OCI-LY1 (cell line): ENCODE data around the gene PACRG.

Source experiments
- H2AFZ ChIP-seq: fragments of 200-600 bp; sonication (generic), shearing (Covaris generic); 2 replicates; pipeline ENCODE4 v1.6.0; 2014; ENCODE audit warnings: antibody characterized with exemption, mild to moderate bottlenecking, low read length
- H3F3A ChIP-seq: fragments of 200-600 bp; sonication (generic), shearing (Covaris generic); 2 replicates; pipeline ENCODE4 v1.6.0; 2014; ENCODE audit warnings: mild to moderate bottlenecking, antibody characterized with exemption, low read length, moderate library complexity; ENCODE audit not compliant: insufficient read depth
- H3K27ac ChIP-seq: fragments of 200-600 bp; sonication (generic); 2 replicates; pipeline ENCODE4 v1.5.1; 2014; ENCODE audit warnings: low read length, mixed run types, mild to moderate bottlenecking, low read depth; ENCODE audit not compliant: poor library complexity, severe bottlenecking
- H3K27me3 ChIP-seq: fragments of 200-600 bp; sonication (generic); 2 replicates; pipeline ENCODE4 v1.6.0; 2014; ENCODE audit warnings: antibody characterized with exemption, mild to moderate bottlenecking, low read length, moderate library complexity; ENCODE audit not compliant: insufficient read depth
- H3K36me3 ChIP-seq: fragments of 200-600 bp; sonication (generic); 2 replicates; pipeline ENCODE4 v1.6.1; 2014; ENCODE audit warnings: mild to moderate bottlenecking, antibody characterized with exemption, low read length, moderate library complexity, mixed read lengths; ENCODE audit not compliant: insufficient read depth
- H3K4me1 ChIP-seq: fragments of 200-600 bp; sonication (generic); 2 replicates; pipeline ENCODE4 v1.5.1; 2014; ENCODE audit warnings: mild to moderate bottlenecking, low read length, moderate library complexity; ENCODE audit not compliant: insufficient read depth, severe bottlenecking
- H3K4me2 ChIP-seq: fragments of 200-600 bp; sonication (generic), shearing (Covaris generic); 2 replicates; pipeline ENCODE4 v1.6.1; 2014; ENCODE audit warnings: low read length
- H3K4me3 ChIP-seq: fragments of 200-600 bp; sonication (generic); 2 replicates; pipeline ENCODE4 v1.5.1; 2014; ENCODE audit warnings: low read length, low read depth, mild to moderate bottlenecking, mixed read lengths; ENCODE audit not compliant: poor library complexity, severe bottlenecking
- H3K79me2 ChIP-seq: fragments of 200-600 bp; shearing (Covaris generic); 2 replicates; pipeline ENCODE4 v1.6.1; 2016; ENCODE audit warnings: mixed run types, low read length, mixed read lengths; ENCODE audit not compliant: insufficient read depth
- H3K9ac ChIP-seq: fragments of 200-600 bp; sonication (generic), shearing (Covaris generic); 2 replicates; pipeline ENCODE4 v1.6.1; 2014; ENCODE audit warnings: mild to moderate bottlenecking, low read length, mixed read lengths
- H3K9me2 ChIP-seq: fragments of 200-600 bp; sonication (generic), shearing (Covaris generic); 2 replicates; pipeline ENCODE4 v1.6.1; 2014; ENCODE audit warnings: low read depth, mild to moderate bottlenecking, low read length, mixed read lengths
- H3K9me3 ChIP-seq: fragments of 200-600 bp; shearing (Covaris generic); 2 replicates; pipeline ENCODE4 v1.6.1; 2014; ENCODE audit warnings: low read length, mixed read lengths
- H4K20me1 ChIP-seq: fragments of 200-600 bp; sonication (generic), shearing (Covaris generic); 2 replicates; pipeline ENCODE4 v1.6.0; 2016; ENCODE audit warnings: mild to moderate bottlenecking, low read length; ENCODE audit not compliant: insufficient read depth
- EZH2 ChIP-seq: fragments of 200-600 bp; sonication (generic), shearing (Covaris generic); IDR thresholded peaks from 2 replicates; pipeline ENCODE4 v1.8.0; 2017; ENCODE audit warnings: borderline replicate concordance, mixed run types, mild to moderate bottlenecking, antibody characterized with exemption, low read length, moderate library complexity, mixed read lengths
- TF ChIP-seq, protein P1 (sequence below): fragments of 200-600 bp; sonication (generic), shearing (Covaris generic); IDR thresholded peaks from 2 replicates; pipeline ENCODE4 v1.5.1; 2017; ENCODE audit warnings: mild to moderate bottlenecking, antibody characterized with exemption, low read length, moderate library complexity, mixed read lengths

PACRG gene

DNA sequence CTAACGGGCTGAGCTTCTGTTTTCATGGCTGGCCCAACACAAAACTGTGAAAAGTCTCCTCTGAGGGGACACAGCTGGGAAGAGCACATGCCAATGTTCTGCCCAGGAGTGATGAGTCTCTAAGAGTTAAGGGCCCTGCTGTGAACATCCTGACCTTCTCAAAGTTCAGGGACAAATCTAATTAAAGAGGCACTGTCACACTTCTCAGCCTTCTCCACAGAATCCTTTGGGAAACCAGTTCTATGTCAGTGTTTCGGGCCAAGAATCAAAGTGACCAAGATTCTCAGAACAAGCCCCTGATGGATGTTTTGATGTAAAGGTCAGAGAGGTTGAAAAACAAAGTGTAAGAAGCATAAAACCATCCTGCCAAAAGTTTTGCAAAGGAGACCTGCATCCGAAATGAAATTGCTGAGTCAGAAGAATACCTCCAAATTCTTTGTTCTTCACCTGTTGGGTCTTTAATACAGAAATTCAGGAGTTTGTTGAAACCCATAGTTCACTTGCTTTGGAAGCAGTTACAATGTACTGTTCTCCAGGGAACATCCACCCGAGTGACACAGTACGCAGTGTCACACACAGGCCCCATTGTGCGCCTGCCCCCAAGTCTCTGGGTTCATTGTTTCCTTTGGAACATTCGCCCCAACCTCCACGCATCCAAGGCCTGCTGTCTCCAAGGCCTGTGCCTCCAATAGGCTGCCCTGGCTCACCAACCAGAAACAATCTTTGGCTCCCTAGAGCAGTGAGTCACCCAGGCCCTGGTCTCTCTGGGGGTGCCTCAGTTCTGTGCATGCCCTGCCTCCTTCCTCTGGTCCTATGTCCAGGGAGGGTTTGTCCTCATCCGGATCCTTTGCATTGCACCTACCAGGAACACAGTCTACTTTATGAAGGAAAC is 621.3 kb downstream of the PACRG start:
- no peaks in the 10 kb centered on the region for H3K4me1 ChIP-seq
- TF ChIP-seq EZH2 = no peak
- TF ChIP-seq, protein P1, sequence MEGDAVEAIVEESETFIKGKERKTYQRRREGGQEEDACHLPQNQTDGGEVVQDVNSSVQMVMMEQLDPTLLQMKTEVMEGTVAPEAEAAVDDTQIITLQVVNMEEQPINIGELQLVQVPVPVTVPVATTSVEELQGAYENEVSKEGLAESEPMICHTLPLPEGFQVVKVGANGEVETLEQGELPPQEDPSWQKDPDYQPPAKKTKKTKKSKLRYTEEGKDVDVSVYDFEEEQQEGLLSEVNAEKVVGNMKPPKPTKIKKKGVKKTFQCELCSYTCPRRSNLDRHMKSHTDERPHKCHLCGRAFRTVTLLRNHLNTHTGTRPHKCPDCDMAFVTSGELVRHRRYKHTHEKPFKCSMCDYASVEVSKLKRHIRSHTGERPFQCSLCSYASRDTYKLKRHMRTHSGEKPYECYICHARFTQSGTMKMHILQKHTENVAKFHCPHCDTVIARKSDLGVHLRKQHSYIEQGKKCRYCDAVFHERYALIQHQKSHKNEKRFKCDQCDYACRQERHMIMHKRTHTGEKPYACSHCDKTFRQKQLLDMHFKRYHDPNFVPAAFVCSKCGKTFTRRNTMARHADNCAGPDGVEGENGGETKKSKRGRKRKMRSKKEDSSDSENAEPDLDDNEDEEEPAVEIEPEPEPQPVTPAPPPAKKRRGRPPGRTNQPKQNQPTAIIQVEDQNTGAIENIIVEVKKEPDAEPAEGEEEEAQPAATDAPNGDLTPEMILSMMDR = no peak
- no peaks in the 10 kb centered on the region for H3K36me3 ChIP-seq
- no peak overlapping the region for H3K27ac ChIP-seq
- H3K4me2 ChIP-seq = no peak overlapping the region
- no peak overlapping the region for H2AFZ ChIP-seq
- no peak overlapping the region for H3K4me3 ChIP-seq
- no peaks in the 10 kb centered on the region for H3K9me2 ChIP-seq
- H3K9ac ChIP-seq = no peak overlapping the region
- no peaks in the 10 kb centered on the region for H3K79me2 ChIP-seq
- H3F3A ChIP-seq = no peaks in the 10 kb centered on the region
- peaks cover 8% of the 10 kb centered on the region; the same call in 1 of the 2 replicates for H3K27me3 ChIP-seq
- H4K20me1 ChIP-seq = no peaks in the 10 kb centered on the region
- no peaks in the 10 kb centered on the region for H3K9me3 ChIP-seq

DNA sequence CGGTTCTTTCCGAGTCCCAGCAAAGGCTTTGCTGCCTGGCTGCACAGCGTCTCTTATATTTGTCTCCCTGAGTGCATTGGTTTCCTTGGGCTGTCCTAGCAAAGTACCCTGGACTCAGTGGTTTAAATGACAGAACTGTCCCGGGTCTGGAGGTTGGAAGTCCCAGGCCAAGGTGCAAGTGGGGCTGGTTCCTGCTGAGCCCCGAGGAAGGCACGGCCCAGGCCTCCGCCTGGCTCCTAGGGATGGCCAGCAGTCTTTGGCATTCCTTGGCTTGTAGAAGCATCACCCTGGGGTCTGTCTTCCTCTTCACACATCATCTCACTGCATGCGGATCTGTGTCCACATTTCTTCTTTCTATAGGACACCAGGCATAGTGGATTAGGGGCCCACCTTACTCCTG is 621.9 kb downstream of the PACRG start:
- Histone ChIP-seq H3K4me3 (no peak overlapping the region), H4K20me1 (no peaks in the 10 kb centered on the region), H3K9me3 (no peaks in the 10 kb centered on the region), H3K4me1 (no peaks in the 10 kb centered on the region), H3K4me2 (no peak overlapping the region), H2AFZ (no peak overlapping the region), H3K27me3 (peaks cover 8% of the 10 kb centered on the region; the same call in 1 of the 2 replicates), H3K9me2 (no peaks in the 10 kb centered on the region), H3K36me3 (no peaks in the 10 kb centered on the region), H3F3A (no peaks in the 10 kb centered on the region), H3K79me2 (no peaks in the 10 kb centered on the region), H3K9ac (no peak overlapping the region), H3K27ac (no peak overlapping the region)
- no peak for TF ChIP-seq EZH2
- TF ChIP-seq, protein P1 = no peak

DNA sequence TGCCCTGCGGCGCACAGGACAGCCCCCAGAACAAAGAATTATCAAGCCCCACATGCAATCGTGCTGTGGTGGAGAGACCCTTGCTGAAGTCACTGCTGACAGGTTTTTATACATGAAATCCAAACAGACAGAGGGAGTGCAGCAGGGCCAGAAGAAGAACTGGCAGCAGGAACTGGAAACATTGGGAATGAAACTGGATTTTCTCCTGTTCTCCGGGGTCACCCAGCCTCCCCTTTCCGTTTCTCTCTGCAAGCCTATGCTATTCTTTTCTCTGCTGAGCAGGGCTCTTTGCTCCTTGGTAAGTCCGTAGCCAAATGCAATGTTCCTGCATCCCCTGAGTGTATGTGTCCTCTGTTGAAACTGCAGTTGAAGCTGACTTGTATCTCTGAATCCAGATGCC is 623.2 kb downstream of the PACRG start:
- no peaks in the 10 kb centered on the region for H3K9me2 ChIP-seq
- no peaks in the 10 kb centered on the region for H3K36me3 ChIP-seq
- H3K27me3 ChIP-seq = peaks cover 8% of the 10 kb centered on the region; the same call in 1 of the 2 replicates
- no peaks in the 10 kb centered on the region for H3K79me2 ChIP-seq
- no peaks in the 10 kb centered on the region for H3K4me1 ChIP-seq
- TF ChIP-seq EZH2 = no peak
- TF ChIP-seq, protein P1 = no peak
- no peak overlapping the region for H2AFZ ChIP-seq
- no peak overlapping the region for H3K4me2 ChIP-seq
- H3K27ac ChIP-seq = no peak overlapping the region
- no peaks in the 10 kb centered on the region for H3F3A ChIP-seq
- H3K4me3 ChIP-seq = no peak overlapping the region
- no peaks in the 10 kb centered on the region for H4K20me1 ChIP-seq
- no peak overlapping the region for H3K9ac ChIP-seq
- no peaks in the 10 kb centered on the region for H3K9me3 ChIP-seq
